GM15510 (cell line): ENCODE data around the gene SPIB.

ENCODE experiments used
- POLR2A ChIP-seq: IDR thresholded peaks from 3 replicates; pipeline ENCODE4 v1.6.1; 2011; ENCODE audit warnings: borderline replicate concordance; ENCODE audit not compliant: insufficient read length; ENCODE audit errors: extremely low read depth

Gene SPIB

DNA sequence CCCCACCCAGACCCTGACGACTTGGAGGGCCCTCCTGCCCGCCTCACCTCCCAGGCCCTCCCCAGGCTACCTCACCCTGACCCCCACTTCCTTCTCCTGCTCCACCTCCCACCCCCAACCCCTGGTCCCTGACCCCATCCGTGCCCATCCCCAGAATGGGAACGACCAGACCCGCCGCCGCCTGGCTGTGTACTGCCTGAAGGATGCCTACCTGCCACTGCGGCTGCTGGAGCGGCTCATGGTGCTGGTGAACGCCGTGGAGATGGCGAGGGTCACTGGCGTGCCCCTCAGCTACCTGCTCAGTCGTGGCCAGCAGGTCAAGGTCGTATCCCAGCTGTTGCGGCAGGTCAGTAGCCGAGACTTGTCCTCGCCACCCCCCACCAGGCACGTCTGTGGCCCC, 11.9 kb upstream of the SPIB start:
- no peak for TF ChIP-seq POLR2A

- no peak for TF ChIP-seq POLR2A
These were observed 9.4 kb upstream of the SPIB start for GRCh38 chr19:50409347-50409746.

GRCh38 chr19:50410109-50410508, 8.6 kb upstream of the SPIB start:
- TF ChIP-seq POLR2A: no peak

DNA sequence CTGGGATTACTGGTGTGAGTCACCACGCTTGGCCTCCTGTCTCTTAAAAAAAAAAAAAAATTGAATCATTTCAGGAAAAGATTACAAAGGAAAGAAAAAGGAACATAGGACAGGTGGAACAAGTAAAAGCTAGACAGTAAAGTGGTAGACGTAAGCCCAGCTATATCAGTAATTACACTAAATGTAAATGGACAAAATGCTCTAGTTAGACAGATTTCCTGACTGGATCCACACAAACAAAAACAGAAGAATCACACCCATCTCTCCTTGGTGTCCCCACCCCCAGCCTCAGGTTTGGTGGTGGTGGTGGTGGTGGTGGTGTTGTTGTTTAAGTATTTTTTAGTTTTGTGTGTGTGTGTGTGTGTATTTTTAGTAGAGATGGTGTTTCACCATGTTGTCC, 6.3 kb upstream of the SPIB start:
- TF ChIP-seq POLR2A: no peak

- no peak for TF ChIP-seq POLR2A
These were observed 5.6 kb upstream of the SPIB start for GRCh38 chr19:50413096-50413495.

DNA sequence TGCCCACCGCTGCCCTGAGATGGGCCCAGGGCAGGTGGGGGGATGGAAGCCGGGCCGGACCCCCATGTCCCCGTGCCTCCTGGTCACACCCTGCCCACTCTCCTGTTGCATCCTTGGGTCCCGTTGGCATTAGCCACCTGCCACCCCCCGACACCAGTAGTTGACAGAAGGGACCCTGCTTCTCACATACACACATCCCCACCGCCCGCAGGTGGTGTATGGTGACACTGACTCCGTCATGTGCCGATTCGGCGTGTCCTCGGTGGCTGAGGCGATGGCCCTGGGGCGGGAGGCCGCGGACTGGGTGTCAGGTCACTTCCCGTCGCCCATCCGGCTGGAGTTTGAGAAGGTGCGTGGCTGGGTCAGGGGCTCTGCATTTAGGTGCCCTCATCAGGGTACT, 5.2 kb upstream of the SPIB start:
- no peak for TF ChIP-seq POLR2A

- TF ChIP-seq POLR2A: no peak
These were observed 3.7 kb upstream of the SPIB start for GRCh38 chr19:50414864-50415660.

DNA sequence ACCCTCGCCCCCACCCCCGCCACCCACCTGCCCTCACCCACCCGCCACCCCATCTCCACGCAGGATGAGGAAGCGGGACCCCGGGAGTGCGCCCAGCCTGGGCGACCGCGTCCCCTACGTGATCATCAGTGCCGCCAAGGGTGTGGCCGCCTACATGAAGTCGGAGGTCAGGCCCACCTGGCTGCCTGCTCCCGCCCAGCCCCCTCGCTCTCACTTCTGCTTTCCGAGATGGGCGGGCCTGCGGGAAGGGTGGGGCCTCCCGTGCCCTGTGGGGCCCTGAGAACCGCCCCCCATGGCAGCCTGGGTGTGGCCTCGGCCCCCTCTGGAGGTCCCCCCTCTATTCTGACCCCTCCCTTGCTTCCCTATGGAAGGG, 3.1 kb upstream of the SPIB start:
- peak; percentile 51 for TF ChIP-seq POLR2A

GRCh38 chr19:50416034-50416977, 2.4 kb upstream of the SPIB start:
- no peak for TF ChIP-seq POLR2A

DNA sequence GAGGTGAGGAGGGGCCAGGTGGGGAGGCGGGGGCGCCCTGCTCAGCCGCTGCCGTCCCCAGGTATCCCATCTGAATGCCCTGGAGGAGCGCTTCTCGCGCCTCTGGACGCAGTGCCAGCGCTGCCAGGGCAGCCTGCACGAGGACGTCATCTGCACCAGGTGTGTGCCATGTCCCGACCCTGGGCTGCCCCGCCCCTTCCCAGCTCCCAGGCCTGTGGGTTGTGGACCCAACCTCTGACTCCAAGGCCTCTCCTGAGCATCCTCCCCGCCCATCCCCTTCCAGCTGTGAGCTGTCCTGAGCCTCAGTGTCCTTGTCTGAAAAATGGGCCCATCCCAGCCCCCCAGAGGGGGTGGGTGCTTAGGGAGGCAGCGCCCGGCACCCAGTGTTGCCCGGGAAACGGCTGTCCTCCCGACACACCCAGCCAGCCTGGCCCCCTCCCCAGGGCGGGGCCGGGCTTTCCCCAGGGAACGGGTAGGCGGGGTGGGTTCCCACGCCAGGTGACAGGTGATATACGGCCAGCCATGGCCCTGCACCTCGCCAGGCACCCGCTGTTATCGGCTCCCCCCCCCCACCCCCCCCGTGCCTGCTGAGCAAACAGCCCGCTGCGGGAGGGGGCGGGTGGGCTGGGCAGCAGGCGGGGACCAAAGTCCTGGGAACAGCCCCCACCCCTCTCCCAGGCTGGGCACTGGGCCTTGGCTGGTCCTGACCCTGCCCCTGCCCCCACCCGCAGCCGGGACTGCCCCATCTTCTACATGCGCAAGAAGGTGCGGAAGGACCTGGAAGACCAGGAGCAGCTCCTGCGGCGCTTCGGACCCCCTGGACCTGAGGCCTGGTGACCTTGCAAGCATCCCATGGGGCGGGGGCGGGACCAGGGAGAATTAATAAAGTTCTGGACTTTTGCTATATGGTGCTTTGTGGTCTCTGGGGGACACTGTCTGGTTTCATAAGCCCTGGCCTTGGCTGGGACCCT, 1.3 kb upstream of the SPIB start:
- peak; percentile 4 for TF ChIP-seq POLR2A

DNA sequence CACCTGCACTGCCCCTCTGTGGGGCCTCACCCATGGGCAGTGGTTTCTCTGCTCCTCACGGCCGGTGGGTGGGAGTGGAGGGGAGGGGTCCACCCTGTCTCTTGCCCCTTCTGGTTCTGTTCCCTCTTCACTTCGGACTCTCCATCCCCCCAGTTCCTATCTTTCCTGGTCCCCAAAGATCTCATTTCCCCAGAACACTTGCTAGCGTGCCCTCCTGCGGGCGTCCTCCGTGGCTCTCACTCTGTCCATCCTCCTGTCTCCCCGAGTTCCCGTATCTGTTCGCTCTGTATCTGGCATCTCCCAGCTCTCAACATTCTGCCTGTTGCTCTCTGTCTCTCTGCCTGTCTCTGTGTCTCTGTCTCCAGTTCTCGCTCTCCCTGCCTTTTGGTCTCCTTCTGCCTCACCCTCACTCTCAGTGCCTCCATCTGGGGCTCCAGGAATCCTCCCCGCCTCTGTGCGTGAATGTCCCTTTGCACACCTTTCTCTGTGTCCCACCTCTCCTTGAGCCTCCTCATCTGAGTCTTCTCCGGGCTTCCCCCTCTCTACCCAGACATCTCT, 363 bp downstream of the SPIB start:
- no peak for TF ChIP-seq POLR2A

- TF ChIP-seq POLR2A: peak; percentile 47
These were observed 870 bp downstream of the SPIB start for GRCh38 chr19:50419580-50420035.

- TF ChIP-seq POLR2A: no peak
These were observed 1.4 kb downstream of the SPIB start for GRCh38 chr19:50420127-50420526.

DNA sequence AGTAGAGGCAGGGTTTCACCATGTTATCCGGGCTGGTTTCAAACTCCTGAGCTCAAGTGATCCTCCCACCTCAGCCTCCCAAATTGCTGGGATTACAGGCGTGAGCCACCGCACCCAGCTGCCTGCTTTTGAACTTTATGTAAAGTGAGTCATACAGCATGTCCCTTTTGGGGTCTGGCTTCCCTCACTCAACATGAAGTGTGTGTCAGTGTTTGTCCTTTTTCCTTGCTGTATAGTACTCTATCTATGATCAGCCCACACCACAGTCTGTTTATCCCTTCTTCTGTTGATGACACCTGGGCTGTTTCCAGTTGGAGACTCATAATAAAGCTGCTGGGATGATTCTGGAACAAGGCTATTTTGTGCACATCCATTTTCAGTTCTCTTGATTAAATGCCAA, 2.1 kb downstream of the SPIB start:
- no peak for TF ChIP-seq POLR2A
